ENCODE results near the gene MYO6.

GRCh38 chr6:75884822-75885221 lies 135.8 kb downstream of the MYO6 start:
- TF ChIP-seq CTCF (conservative IDR thresholded peaks at IDR 0.05 in 1 of 2, IDR thresholded peaks at IDR 0.05 in 1 of 2; ENCODE audit: extremely low read depth in 1 of 2, insufficient read depth in 1 of 2, low read depth in 1 of 2, low read length in 2 of 2) (no peak), EZH2 (IDR thresholded peaks at IDR 0.05; ENCODE audit: borderline replicate concordance, low read length) (no peak)

Data from mammary epithelial cell (primary cell).